ENCODE data around the gene CACNA1I.

DNA sequence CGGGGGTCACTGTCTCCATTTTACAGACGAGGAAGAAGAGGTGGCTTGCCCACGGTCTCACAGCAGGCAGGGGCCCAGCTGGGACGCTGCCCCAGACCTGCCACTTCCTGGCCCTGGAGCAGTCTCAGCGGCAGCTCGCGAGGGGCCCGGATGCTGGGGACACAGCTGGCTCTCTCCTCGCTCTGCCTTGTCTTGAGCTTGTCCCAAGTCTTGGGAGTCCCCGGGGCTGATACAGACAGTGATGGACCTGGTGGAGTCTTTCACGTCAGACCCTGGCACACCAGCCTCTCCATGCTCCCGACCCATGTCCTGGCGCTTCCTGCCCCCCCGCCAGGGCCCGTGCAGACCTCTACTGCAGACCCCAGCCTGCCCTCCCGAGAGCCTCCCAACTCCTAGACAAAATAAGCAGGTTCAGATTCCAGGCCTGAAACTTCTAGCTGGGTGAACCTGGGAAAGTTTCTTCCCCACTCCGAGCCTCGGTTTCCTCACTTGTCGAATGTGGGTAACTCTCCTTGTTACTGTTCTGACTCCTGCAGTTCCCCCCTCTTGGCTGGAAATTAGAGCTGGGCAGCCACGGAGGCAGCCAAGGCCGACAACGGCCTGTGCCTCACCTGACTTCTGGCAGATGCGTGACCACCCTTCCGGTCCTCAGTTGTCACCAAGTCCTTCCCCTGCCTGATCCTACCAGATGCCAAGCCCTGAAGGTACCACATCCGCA lies 145.4 kb downstream of the CACNA1I start:
- TF ChIP-seq, protein P1, sequence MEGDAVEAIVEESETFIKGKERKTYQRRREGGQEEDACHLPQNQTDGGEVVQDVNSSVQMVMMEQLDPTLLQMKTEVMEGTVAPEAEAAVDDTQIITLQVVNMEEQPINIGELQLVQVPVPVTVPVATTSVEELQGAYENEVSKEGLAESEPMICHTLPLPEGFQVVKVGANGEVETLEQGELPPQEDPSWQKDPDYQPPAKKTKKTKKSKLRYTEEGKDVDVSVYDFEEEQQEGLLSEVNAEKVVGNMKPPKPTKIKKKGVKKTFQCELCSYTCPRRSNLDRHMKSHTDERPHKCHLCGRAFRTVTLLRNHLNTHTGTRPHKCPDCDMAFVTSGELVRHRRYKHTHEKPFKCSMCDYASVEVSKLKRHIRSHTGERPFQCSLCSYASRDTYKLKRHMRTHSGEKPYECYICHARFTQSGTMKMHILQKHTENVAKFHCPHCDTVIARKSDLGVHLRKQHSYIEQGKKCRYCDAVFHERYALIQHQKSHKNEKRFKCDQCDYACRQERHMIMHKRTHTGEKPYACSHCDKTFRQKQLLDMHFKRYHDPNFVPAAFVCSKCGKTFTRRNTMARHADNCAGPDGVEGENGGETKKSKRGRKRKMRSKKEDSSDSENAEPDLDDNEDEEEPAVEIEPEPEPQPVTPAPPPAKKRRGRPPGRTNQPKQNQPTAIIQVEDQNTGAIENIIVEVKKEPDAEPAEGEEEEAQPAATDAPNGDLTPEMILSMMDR (conservative IDR thresholded peaks at IDR 0.05 in 1 of 2, IDR thresholded peaks at IDR 0.05 in 1 of 2; ENCODE audit: low read depth in 1 of 2, low read length in 2 of 2) = no peak
- TF ChIP-seq EZH2 (IDR thresholded peaks at IDR 0.05; ENCODE audit: low read length, missing control alignments) = no peak
